WTC11 (cell line): ENCODE results near the gene CSTPP1. TPM values are rescaled to one million over a fixed set of nuclear protein-coding genes. Genes with fewer than 3 reads are reported as not detected.

Experiments used
- ATAC-seq: fragments of 200-7000 bp; cut with Tn5 transposase; 2 replicates; pipeline ENCODE4 v1.10.0; 2021; ENCODE audit warnings: mild to moderate bottlenecking, moderate library complexity
- CTCF ChIA-PET: fragments of 300-600 bp; sonication (Branson Sonifier 250); formaldehyde crosslinking; loops from one replicate; lab custom pipeline; 2021; ENCODE audit warnings: antibody characterized with exemption; lab: Charles Lee
- POLR2A ChIA-PET: fragments of 350-600 bp; sonication (Branson Sonifier 250); formaldehyde crosslinking; loops from one replicate; lab custom pipeline; 2021; ENCODE audit warnings: antibody characterized with exemption; lab: Charles Lee
- DNase-seq: peaks from one replicate; pipeline ENCODE4 v3.0.0; 2021; ENCODE audit warnings: low spot score
- H3K27ac Mint-ChIP-seq: 2 replicates; pipeline ENCODE4 v1.8.0; 2021; ENCODE audit warnings: mixed read lengths
- H3K27me3 Mint-ChIP-seq: 2 replicates; pipeline ENCODE4 v1.8.0; 2021; ENCODE audit warnings: low read depth, mild to moderate bottlenecking, moderate library complexity, mixed read lengths
- H3K36me3 Mint-ChIP-seq: 2 replicates; pipeline ENCODE4 v1.8.0; 2021; ENCODE audit warnings: mixed read lengths
- H3K4me1 Mint-ChIP-seq: 2 replicates; pipeline ENCODE4 v1.8.0; 2022; ENCODE audit warnings: mixed read lengths
- H3K4me3 Mint-ChIP-seq: 2 replicates; pipeline ENCODE4 v1.8.0; 2021; ENCODE audit warnings: mild to moderate bottlenecking, moderate library complexity, mixed read lengths
- H3K9me3 Mint-ChIP-seq: 2 replicates; pipeline ENCODE4 v1.8.0; 2021; ENCODE audit warnings: mixed read lengths
- ATF1 ChIP-seq: sonication (generic); formaldehyde crosslinking; IDR thresholded peaks from 2 replicates; pipeline ENCODE4 v1.8.1; 2023; ENCODE audit warnings: mild to moderate bottlenecking, moderate library complexity, missing genetic modification reagents
- CREB1 ChIP-seq: sonication (generic); formaldehyde crosslinking; IDR thresholded peaks from 2 replicates; pipeline ENCODE4 v1.8.0; 2023; ENCODE audit warnings: mild to moderate bottlenecking, missing genetic modification reagents
- CREM ChIP-seq: sonication (generic); formaldehyde crosslinking; IDR thresholded peaks from 2 replicates; pipeline ENCODE4 v1.8.1; 2022; ENCODE audit warnings: mild to moderate bottlenecking, missing genetic modification reagents, moderate library complexity
- GTF2I ChIP-seq: fragments of 250-450 bp; sonication (Bioruptor Pico); conservative IDR thresholded peaks from 2 replicates; pipeline ENCODE4 v1.4.0; 2021; ENCODE audit warnings: mild to moderate bottlenecking
- NFYB ChIP-seq: sonication (generic); formaldehyde crosslinking; conservative IDR thresholded peaks from 2 replicates; pipeline ENCODE4 v1.8.0; 2022; ENCODE audit warnings: low read depth, missing genetic modification reagents
- NR3C1 ChIP-seq: sonication (generic); formaldehyde crosslinking; conservative IDR thresholded peaks from 2 replicates; pipeline ENCODE4 v1.8.1; 2023; ENCODE audit warnings: low read depth, mild to moderate bottlenecking, missing genetic modification reagents
- ZNF121 ChIP-seq: sonication (generic); formaldehyde crosslinking; IDR thresholded peaks from 2 replicates; pipeline ENCODE4 v1.8.0; 2023; ENCODE audit warnings: missing genetic modification reagents
- ZNF416 ChIP-seq: fragments of 250-450 bp; sonication (Bioruptor Pico); IDR thresholded peaks from 2 replicates; pipeline ENCODE4 v1.9.0; 2021; ENCODE audit warnings: mild to moderate bottlenecking, inconsistent platforms
- total RNA-seq: library from RNA; stranded (reverse); gene quantifications from 3 replicates; pipeline ENCODE4 v1.2.3, GENCODE V29; 2021
- TF ChIP-seq, protein P1 (sequence below): fragments of 250-450 bp; sonication (Bioruptor Pico); IDR thresholded peaks from 2 replicates; pipeline ENCODE4 v2.1.2; 2022; ENCODE audit warnings: mild to moderate bottlenecking, moderate library complexity
- TF ChIP-seq, protein P2 (sequence below): sonication (generic); formaldehyde crosslinking; IDR thresholded peaks from 2 replicates; pipeline ENCODE4 v1.8.1; 2023; ENCODE audit warnings: mild to moderate bottlenecking, missing genetic modification reagents, borderline replicate concordance
- TF ChIP-seq, protein P3 (sequence below): fragments of 200-600 bp; IDR thresholded peaks from 2 replicates; pipeline ENCODE4 v1.8.0; 2022; ENCODE audit warnings: antibody characterized with exemption
- TF ChIP-seq, protein P4 (sequence below): fragments of 250-450 bp; sonication (Bioruptor Pico); IDR thresholded peaks from 2 replicates; pipeline ENCODE4 v1.9.0; 2021; ENCODE audit warnings: mild to moderate bottlenecking
- TF ChIP-seq, protein P5 (sequence below): sonication (generic); formaldehyde crosslinking; IDR thresholded peaks from 2 replicates; pipeline ENCODE4 v1.8.0; 2023; ENCODE audit warnings: mild to moderate bottlenecking, missing genetic modification reagents
- TF ChIP-seq, protein P6 (sequence below): fragments of 250-450 bp; sonication (Bioruptor Pico); IDR thresholded peaks from 2 replicates; pipeline ENCODE4 v1.8.0; 2021; ENCODE audit warnings: mild to moderate bottlenecking

CSTPP1 gene
- total RNA-seq, 1 experiment from 2014 or later, result 23.6 TPM

DNA sequence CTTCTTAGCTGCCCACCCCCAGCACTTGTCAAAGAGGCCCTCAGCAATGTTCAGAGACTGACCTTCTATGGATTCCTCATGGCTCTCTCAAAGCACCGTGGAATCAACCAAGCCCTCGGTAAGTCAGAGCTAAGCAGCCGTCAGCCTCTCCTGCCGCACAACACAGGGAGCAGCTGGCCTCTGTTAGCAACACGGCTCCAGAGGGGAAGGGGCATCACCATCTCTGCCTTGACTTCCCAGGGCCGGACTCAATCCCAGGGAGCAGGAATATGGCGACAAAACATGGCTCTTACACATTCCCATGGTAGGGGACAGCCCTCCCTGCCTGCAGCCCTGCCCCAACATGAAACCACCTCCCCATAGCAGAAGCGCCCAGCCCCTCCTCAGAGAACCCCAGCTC lies 221.2 kb downstream of the CSTPP1 start (continued):
- no peak for TF ChIP-seq NFYB
- TF ChIP-seq, all 79 proteins: peak for 0

DNA sequence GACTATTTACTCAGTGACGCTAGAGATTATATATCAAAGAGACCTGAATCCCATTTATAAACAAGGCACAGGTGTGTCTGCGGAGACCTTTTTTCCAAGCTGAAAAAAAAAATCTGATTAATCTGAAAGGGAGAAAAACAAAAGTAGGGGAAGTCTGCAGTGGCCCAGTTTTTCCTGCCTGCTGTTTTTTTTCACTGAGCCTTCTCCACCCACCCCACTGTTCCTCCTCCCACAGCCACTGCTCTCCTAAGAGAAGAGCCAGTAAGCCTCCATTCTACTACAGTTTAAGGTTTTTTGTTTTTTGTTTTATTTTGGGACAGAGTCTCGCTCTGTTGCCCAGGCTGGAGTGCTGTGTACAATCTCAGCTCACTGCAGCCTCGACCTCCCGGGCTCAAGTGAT lies 221.7 kb downstream of the CSTPP1 start:
- H3K9me3 Mint-ChIP-seq, result no peaks in the 10 kb centered on the region
- no peaks in the 10 kb centered on the region for H3K27me3 Mint-ChIP-seq
- ChIA-PET CTCF (interaction anchor here (1.0 kb wide), 1 partner anchor 101 kb away, joined by 4 read pairs; no protein-coding TSS in a partner anchor), POLR2A (no interaction called here)
- TF ChIP-seq, protein P1, sequence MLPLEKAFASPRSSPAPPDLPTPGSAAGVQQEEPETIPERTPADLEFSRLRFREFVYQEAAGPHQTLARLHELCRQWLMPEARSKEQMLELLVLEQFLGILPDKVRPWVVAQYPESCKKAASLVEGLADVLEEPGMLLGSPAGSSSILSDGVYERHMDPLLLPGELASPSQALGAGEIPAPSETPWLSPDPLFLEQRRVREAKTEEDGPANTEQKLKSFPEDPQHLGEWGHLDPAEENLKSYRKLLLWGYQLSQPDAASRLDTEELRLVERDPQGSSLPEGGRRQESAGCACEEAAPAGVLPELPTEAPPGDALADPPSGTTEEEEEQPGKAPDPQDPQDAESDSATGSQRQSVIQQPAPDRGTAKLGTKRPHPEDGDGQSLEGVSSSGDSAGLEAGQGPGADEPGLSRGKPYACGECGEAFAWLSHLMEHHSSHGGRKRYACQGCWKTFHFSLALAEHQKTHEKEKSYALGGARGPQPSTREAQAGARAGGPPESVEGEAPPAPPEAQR, result no peak
- no peak for TF ChIP-seq CREB1 (CRISPR knock-in tag)
- TF ChIP-seq ZNF121 (CRISPR knock-in tag), result no peak
- no peaks in the 10 kb centered on the region for H3K36me3 Mint-ChIP-seq
- H3K4me3 Mint-ChIP-seq, result no peak overlapping the region
- DNase-seq (no peak), ATAC-seq (no peak)
- H3K27ac Mint-ChIP-seq, result no peak overlapping the region; the same call in 1 of the 2 replicates
- peaks cover 20% of the 10 kb centered on the region for H3K4me1 Mint-ChIP-seq

DNA sequence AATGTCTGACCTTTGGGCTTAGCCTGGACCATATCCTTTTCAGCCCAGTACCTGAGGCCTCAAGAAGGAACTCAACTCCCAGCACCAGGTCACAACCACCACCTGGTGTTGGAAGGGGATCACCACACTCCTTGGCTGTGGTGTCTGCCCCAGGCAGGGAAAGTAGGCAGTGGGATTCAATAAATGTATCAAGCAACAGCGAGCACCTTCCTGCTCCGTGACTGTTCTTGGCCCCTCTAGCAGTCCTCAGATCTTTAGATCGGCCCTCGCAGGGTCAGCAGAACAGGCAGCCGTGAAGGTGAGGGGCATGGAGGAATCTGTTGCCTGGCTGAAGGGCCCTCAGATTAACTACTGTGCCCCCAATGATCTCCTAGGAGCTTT lies 224.2 kb downstream of the CSTPP1 start:
- Mint-ChIP-seq H3K27me3 (no peaks in the 10 kb centered on the region), H3K9me3 (no peaks in the 10 kb centered on the region), H3K36me3 (peaks cover 18% of the 10 kb centered on the region; the same call in 1 of the 2 replicates), H3K27ac (no peak overlapping the region; the same call in 1 of the 2 replicates), H3K4me1 (0 out of 2 replicates have a peak, but pooled peaks cover 3% of the 10 kb centered on the region), H3K4me3 (no peak overlapping the region)
- POLR2A ChIA-PET, result no interaction called here
- DNase-seq (no peak), ATAC-seq (peak; percentile 3)
- TF ChIP-seq GTF2I (CRISPR knock-in tag), result no peak
- 0 out of 2 replicates have a peak, but pooled peaks have one; percentile 23 for TF ChIP-seq ZNF416 (CRISPR knock-in tag)
- CTCF ChIA-PET, result interaction anchor here (0.6 to 3.9 kb wide), 19 partner anchors 8 to 543 kb away, joined by 3 to 36 read pairs (median 5); partner anchors contain the start of genes CSTPP1 and NR1H3

DNA sequence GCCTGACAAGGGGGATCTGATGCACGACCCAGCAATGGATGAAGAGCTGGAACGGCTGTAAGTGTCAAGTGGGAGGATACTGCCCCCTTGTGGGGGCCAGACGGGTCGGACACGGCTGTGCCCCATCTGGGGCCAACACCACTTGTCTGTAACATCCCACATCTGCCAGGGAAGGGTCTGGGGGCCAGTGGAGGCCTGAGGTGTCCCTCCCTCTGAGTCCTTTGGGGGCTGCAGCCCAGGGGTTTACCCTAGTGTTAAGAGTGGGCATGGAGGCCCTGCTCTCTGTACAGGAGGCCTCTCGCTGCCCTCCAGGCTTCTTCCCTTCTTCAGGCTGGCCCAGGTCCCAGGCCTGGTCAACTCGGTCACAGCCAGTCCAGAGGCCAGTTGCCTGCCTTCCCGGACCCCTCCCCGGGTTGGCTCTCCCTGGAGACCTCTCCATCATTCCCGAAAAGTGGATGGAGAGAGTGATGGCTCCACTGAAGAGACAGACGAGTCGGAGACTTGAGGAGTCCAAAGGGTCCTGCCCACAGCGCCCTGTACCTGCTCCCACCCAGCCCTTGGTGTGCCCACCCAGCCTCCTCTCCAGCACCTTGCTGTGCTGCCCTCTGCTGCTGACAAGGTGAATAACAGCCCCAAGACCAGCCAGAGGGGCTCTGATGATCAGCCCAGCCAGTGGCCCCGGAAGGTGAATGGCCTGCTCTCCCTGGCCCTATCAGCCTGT lies 224.7 kb downstream of the CSTPP1 start:
- H3K4me3 Mint-ChIP-seq, result no peak overlapping the region
- CTCF ChIA-PET, result interaction anchor here (0.5 to 3.9 kb wide), 23 partner anchors 9 to 543 kb away, joined by 3 to 36 read pairs (median 4); partner anchors contain the start of genes CSTPP1, DDB2 and NR1H3
- no peaks in the 10 kb centered on the region for H3K27me3 Mint-ChIP-seq
- peaks cover 23% of the 10 kb centered on the region for H3K36me3 Mint-ChIP-seq
- DNase-seq (peak; percentile 82), ATAC-seq (peak; percentile 83)
- H3K27ac Mint-ChIP-seq, result no peak overlapping the region
- 0 out of 2 replicates have a peak, but pooled peaks cover 3% of the 10 kb centered on the region for H3K4me1 Mint-ChIP-seq
- no peaks in the 10 kb centered on the region for H3K9me3 Mint-ChIP-seq
- POLR2A ChIA-PET, result no interaction called here
- TF ChIP-seq, protein P2, sequence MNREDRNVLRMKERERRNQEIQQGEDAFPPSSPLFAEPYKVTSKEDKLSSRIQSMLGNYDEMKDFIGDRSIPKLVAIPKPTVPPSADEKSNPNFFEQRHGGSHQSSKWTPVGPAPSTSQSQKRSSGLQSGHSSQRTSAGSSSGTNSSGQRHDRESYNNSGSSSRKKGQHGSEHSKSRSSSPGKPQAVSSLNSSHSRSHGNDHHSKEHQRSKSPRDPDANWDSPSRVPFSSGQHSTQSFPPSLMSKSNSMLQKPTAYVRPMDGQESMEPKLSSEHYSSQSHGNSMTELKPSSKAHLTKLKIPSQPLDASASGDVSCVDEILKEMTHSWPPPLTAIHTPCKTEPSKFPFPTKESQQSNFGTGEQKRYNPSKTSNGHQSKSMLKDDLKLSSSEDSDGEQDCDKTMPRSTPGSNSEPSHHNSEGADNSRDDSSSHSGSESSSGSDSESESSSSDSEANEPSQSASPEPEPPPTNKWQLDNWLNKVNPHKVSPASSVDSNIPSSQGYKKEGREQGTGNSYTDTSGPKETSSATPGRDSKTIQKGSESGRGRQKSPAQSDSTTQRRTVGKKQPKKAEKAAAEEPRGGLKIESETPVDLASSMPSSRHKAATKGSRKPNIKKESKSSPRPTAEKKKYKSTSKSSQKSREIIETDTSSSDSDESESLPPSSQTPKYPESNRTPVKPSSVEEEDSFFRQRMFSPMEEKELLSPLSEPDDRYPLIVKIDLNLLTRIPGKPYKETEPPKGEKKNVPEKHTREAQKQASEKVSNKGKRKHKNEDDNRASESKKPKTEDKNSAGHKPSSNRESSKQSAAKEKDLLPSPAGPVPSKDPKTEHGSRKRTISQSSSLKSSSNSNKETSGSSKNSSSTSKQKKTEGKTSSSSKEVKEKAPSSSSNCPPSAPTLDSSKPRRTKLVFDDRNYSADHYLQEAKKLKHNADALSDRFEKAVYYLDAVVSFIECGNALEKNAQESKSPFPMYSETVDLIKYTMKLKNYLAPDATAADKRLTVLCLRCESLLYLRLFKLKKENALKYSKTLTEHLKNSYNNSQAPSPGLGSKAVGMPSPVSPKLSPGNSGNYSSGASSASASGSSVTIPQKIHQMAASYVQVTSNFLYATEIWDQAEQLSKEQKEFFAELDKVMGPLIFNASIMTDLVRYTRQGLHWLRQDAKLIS (CRISPR knock-in tag), result no peak
- TF ChIP-seq, protein P3, sequence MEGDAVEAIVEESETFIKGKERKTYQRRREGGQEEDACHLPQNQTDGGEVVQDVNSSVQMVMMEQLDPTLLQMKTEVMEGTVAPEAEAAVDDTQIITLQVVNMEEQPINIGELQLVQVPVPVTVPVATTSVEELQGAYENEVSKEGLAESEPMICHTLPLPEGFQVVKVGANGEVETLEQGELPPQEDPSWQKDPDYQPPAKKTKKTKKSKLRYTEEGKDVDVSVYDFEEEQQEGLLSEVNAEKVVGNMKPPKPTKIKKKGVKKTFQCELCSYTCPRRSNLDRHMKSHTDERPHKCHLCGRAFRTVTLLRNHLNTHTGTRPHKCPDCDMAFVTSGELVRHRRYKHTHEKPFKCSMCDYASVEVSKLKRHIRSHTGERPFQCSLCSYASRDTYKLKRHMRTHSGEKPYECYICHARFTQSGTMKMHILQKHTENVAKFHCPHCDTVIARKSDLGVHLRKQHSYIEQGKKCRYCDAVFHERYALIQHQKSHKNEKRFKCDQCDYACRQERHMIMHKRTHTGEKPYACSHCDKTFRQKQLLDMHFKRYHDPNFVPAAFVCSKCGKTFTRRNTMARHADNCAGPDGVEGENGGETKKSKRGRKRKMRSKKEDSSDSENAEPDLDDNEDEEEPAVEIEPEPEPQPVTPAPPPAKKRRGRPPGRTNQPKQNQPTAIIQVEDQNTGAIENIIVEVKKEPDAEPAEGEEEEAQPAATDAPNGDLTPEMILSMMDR, result peak; percentile 53; the same call in 1 of the 2 replicates
- peak; percentile 59 for TF ChIP-seq CREM
- TF ChIP-seq, protein P4, sequence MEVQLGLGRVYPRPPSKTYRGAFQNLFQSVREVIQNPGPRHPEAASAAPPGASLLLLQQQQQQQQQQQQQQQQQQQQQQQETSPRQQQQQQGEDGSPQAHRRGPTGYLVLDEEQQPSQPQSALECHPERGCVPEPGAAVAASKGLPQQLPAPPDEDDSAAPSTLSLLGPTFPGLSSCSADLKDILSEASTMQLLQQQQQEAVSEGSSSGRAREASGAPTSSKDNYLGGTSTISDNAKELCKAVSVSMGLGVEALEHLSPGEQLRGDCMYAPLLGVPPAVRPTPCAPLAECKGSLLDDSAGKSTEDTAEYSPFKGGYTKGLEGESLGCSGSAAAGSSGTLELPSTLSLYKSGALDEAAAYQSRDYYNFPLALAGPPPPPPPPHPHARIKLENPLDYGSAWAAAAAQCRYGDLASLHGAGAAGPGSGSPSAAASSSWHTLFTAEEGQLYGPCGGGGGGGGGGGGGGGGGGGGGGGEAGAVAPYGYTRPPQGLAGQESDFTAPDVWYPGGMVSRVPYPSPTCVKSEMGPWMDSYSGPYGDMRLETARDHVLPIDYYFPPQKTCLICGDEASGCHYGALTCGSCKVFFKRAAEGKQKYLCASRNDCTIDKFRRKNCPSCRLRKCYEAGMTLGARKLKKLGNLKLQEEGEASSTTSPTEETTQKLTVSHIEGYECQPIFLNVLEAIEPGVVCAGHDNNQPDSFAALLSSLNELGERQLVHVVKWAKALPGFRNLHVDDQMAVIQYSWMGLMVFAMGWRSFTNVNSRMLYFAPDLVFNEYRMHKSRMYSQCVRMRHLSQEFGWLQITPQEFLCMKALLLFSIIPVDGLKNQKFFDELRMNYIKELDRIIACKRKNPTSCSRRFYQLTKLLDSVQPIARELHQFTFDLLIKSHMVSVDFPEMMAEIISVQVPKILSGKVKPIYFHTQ, result 0 out of 2 replicates have a peak, but pooled peaks have one; percentile 5
- no peak for TF ChIP-seq ATF1 (CRISPR knock-in tag)
- TF ChIP-seq, protein P5, sequence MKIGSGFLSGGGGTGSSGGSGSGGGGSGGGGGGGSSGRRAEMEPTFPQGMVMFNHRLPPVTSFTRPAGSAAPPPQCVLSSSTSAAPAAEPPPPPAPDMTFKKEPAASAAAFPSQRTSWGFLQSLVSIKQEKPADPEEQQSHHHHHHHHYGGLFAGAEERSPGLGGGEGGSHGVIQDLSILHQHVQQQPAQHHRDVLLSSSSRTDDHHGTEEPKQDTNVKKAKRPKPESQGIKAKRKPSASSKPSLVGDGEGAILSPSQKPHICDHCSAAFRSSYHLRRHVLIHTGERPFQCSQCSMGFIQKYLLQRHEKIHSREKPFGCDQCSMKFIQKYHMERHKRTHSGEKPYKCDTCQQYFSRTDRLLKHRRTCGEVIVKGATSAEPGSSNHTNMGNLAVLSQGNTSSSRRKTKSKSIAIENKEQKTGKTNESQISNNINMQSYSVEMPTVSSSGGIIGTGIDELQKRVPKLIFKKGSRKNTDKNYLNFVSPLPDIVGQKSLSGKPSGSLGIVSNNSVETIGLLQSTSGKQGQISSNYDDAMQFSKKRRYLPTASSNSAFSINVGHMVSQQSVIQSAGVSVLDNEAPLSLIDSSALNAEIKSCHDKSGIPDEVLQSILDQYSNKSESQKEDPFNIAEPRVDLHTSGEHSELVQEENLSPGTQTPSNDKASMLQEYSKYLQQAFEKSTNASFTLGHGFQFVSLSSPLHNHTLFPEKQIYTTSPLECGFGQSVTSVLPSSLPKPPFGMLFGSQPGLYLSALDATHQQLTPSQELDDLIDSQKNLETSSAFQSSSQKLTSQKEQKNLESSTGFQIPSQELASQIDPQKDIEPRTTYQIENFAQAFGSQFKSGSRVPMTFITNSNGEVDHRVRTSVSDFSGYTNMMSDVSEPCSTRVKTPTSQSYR, result no peak
- TF ChIP-seq, protein P6, sequence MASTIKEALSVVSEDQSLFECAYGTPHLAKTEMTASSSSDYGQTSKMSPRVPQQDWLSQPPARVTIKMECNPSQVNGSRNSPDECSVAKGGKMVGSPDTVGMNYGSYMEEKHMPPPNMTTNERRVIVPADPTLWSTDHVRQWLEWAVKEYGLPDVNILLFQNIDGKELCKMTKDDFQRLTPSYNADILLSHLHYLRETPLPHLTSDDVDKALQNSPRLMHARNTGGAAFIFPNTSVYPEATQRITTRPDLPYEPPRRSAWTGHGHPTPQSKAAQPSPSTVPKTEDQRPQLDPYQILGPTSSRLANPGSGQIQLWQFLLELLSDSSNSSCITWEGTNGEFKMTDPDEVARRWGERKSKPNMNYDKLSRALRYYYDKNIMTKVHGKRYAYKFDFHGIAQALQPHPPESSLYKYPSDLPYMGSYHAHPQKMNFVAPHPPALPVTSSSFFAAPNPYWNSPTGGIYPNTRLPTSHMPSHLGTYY (CRISPR knock-in tag), result 0 out of 2 replicates have a peak, but pooled peaks have one; percentile 24
- no peak for TF ChIP-seq NR3C1
